HG03095 (cell line): ENCODE results near the gene GRID2IP.

Source experiments
- ATAC-seq: cut with Tn5 transposase; IDR thresholded peaks from one replicate; pipeline ENCODE4 v1.9.1; 2021; ENCODE audit warnings: moderate library complexity; ENCODE audit not compliant: unreplicated experiment

The GRID2IP gene

DNA sequence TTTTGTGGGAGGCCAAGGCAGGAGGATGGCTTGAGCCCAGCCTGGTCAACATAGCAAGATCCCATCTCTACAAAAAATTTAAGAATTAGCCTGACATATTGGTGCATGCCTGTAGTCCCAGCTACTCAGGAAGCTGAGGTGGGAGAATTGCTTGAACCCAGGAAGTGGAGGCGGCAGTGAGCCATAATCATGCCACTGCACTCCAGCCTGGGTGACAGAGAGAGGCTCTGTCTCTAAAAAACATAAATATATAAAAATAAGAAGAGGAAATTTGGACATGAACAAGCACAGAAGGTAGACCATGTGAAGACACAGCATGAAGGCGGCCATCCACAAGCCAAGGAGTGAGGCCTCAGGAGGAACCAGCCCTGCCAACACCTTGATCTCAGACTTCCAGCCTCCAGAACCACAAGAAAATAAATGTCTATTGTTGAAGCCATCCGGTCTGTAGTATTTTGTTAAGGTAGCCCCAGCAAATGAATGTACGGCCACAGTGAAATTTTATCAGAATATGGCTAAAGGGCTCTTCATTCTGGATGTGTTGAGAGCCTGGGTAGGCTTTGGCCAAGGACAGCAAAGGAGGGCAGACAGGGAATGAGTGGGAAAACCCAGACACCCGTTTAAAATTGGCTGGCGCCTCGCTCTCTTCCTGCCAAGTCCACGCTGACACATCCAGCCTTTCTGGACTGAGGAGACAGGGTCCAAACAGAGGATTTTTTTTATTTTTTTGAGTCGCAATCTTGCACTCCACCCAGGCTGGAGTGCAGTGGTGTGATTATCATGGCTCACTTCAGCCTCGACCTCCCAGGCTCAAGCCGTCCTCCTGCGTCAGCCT is 12.9 kb upstream of the GRID2IP start:
- ATAC-seq = no peak

DNA sequence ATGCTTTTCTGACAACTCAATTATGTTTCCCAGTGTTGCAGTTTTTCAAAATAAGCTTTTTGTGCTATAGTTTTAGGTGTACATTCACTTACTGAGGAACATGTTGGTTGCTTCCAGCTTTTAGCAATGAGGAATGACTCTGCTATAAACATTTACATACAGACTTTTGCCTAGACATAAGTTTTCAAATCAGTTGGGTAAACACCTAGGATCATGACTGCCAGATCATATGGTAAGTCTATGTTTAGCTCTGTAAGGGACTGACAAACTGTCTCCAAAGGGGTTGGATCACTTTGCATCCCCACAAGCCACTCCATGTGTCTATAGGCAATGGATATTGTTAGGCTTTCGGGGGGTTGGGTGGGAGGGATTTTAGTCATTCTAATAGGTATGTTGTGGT is 10.8 kb upstream of the GRID2IP start:
- no peak for ATAC-seq

DNA sequence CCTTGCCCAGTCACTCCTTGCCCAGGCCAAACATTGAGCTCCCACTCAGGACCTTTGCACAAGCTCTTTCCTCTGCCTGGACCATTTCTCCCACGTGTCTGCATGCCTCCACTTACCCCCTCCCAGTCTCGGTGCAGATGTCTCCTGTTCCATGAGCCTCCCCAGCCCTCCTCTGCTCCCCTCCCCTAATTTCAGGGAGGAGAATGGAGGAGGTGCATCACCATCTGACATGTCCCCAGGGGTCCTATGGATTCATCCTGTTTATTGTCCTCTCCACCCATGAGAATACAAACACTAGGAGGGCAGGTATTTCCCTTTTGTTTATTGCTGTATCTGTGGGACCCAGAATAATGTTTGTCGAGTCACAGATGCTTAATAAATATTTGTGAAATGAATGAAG is 8.6 kb upstream of the GRID2IP start:
- no peak for ATAC-seq

DNA sequence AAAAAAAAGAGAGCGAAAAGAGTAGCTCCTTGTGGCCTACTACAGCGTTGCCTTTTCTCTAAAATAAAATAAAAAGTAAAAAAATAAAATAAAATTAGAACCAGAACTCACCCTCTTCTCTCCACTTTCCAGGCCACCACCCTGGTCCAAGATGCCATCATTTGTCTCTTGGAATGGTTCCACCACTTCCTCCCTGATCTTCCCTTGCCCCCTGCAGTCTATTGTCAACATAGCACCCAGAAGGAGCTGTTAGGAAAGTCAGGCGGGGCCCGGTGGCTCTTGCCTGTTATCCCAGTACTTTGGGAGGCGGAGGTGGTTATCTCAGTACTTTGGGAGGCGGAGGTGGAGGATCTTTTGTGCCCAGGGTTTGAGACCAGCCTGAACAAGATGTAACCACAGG is 7.6 kb upstream of the GRID2IP start:
- no peak for ATAC-seq

DNA sequence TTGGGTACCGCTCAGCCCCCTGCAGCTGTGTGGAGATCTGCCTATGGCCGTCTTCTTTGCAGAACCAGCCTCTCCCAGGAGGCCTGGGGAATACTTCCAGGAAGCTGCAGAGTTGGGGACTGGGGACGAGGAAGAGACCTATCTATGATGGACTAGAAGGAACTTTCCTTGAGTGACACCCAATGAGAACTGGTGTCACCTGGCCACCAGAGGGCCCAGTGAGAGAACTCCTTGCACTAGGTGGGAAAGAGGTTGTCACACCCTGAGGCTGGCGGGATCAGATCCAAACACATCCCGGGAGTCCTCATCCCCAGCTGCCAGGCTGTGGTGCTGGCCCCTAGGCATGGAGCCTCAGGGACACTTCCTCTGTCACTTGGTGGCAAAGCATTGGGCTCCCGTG is 4.9 kb upstream of the GRID2IP start:
- ATAC-seq = no peak

DNA sequence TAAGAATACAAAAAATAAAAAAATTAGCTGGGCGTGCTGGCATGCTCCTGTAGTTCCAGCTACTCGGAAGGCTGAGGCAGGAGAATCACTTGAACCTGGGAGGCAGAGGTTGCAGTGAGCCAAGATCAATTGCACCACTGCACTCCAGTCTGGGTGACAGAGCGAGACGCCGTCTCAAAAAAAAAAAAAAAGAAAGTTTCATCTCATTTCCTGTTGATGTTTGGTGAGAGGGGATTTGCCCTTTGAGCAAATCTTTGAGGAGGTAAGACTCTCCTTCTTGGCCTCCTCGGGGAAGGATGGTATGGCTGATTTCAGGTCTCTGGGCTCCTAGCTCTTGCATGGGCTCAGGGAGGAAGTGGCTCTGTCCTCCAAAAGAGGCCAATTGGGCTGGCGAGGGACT is 3.6 kb upstream of the GRID2IP start:
- ATAC-seq = no peak

DNA sequence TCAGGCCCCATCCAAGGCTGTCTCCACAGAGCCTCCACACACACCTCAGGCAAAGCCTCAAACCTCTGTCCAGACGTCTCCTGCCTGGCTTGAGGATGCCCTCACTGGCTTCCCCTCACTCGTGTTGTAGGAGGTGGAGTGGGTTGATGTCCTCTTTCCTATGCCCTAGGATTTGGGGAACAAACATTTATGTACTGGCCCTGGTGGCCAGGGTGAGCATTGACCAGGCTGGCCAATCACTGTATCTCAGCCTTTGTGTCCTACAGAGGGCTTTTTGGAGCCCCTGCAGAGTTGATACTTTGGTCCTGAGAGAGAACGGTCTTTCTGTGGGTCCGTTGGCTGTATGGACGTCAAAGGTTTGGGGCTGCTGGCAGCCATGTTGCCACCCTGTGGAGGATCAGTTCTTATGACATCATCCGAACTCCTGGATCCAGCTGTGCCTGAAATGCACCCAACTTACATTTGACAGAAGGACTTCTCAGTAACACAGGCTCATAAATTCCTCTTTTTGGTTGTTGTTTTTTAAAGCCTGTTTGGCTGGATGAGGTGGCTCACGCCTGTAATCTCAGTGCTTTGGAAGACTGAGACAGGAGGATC is 2.3 kb upstream of the GRID2IP start:
- no peak for ATAC-seq

DNA sequence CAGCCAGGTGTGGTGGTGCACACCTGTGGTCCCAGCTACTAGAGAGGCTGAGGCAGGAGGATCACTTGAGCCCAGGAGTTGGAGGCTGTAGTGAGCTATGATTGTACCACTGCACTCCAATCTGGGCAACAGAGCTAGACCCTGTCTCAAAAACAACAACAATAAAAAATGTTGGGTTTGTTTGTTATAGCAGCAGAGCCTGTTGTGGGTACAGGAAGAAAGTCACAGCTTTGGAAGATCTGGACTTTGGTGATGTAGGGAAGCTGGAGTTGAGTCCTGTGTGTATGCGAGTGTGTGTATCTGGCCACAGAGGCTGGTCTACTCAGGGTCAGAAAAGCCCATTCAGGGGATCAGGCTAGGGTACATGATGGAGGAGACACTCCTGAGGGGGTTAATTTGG is 3.9 kb downstream of the GRID2IP start:
- no peak for ATAC-seq

DNA sequence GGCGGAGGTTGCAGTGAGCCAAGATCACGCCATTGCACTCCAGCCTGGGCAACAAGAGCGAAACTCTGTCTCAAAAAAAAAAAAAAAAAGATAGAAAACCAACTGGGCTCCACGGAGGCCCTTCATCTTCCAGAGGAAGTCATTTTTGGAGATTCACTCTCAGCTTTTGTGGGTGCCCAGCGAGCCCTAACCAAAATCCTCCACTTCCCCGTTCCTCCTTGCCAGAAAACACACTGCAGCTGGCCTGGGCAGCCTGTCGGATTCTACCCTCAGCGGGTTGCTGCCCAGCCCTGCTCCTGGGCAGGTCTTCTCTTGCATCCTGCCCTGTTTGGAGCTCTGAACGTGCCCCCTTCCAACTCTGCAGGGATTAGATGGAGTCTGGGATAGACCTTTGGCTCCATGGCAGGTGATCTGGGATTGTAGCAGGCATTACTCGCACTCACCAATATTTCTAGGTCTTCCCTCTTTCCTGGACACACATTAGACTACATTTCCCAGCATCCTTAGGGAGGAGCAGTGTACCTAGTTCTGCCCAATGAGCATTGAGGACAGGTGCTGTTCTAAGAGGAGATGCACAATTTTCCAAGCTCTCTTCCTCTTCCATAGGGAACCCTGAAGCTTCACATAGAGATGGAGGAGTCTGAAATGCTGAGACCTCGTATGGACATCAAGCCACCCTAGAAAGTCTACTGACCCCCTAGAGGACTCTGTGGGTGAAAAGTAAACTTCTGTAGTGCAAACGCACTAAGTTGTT is 4.6 kb downstream of the GRID2IP start:
- no peak for ATAC-seq

DNA sequence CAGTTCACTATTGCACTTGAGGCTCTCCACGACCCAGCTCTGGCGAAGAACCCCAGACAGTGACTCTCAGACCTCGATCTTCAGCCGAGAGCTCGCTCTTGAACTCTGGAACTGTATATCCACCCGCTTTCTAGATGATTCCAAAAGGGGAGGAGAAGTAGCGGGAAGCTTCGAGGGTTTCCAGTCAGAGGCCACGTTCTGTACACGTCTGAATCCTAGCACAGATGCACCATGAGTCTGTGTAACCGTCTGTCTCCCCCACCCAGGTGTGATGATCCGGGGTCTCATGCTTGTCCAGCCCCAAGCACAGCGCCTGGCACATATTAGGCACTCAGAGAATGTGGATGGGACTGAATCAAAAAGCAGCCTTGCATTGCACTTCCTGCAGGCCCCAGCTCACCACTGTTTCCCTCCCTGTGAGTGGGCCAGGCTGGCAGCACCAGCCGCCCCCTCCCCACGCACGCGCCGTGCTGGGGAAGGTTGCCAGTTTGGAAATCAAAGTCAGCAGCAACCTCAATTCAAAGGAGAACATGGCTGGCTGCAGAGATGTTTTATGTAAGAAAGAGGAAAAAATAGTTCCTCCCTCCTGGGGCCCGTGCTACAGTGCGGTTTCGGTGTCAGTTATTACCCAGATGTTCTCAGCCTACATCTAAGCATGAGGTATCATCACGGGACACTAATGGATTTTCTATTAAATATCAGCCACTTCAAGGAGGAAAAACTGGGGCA is 5.7 kb downstream of the GRID2IP start:
- ATAC-seq = no peak

DNA sequence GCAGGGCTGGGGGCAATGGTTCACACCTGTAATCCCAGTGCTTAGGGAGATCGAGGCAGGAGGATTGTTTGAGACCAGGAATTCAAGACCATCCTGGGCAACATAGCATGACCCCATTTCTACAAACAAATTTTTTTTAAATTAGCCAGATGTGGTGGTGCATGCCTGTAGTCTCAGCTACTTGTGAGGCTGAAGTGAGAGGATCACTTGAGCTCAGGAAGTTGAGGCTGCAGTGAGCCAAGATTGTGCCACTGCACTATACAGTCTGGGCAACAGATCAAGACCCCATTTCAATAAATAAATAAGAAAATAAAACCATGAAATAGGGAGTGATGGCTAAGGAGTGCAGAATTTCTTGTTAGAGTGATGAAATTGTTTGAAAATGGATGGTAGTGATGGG is 8.9 kb downstream of the GRID2IP start:
- no peak for ATAC-seq

DNA sequence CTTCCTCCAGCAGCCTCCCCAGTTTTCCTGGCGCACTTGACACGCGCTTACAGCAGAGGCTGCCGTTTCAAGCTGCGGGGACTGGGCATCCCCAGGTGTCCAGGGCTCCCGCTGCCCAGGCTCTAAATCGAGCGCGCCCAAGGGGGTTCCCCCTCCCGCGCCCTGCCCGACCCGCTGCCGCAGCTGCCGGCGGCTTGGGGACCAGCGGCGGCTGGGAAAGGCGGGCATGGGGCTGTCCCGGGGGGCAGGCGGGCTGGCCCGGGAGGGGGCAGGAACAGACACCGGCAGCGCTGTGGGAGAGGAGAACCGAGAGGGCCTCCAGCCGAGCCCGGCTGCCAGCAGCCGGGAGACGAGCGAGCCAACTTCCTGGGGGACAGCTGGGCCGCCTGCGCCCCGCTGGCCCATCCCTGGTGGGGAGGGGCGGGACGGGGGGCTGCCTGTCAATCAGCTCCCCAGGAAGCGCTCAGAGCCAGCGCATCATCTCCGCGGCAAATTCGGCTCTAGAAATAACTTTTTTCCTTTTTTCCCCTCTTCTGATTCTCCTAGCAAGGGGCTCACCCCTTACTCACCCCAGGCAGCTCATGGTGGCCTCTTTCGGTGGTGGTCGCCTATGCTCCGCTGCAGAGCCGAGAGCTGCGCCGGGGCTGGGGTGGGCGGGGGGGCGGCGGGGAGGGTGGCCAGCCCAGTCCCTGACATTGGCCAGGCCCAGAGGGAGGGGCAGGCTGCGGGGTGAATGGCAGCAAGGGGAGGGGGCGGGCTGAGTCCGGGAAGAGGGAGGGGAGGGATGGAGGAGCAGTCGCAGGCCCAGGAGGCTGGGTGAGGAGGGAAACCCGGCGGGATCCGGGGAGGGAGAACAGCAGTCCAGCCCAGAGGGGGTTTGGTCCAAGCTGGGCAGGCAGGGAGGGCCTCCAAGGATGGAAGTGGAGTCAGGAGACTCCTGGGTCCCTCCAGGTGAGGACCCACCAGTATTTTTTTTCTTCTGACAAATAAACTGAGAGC is 14.7 kb downstream of the GRID2IP start:
- no peak for ATAC-seq

DNA sequence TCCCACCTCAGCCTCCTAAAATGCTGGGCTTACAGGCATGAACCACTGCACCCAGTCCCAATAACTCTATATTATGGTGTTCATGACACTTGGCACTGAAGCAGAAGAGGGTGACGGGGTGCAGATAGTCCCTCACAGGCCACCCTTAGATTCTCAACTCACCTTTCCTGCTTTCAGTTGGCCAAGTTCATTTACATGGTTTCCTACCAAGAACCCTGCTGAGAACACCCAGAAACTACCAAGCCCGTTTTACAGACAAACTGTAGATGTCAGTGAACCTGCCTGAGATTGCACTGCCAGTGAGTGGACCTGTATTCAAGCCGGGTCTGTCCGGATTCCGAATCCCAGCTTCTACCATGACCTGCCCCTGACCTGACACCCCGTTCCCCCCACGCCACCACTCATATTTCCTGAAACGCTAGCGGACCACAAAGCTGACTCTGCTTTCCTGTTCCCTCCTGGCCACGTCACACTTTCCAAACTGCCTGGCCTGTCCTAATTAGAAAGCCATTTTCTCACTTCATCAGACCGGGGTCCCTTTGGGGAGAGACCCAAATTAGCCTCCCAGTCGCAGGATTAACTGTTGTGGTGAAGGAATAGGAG is 17.3 kb downstream of the GRID2IP start:
- no peak for ATAC-seq

DNA sequence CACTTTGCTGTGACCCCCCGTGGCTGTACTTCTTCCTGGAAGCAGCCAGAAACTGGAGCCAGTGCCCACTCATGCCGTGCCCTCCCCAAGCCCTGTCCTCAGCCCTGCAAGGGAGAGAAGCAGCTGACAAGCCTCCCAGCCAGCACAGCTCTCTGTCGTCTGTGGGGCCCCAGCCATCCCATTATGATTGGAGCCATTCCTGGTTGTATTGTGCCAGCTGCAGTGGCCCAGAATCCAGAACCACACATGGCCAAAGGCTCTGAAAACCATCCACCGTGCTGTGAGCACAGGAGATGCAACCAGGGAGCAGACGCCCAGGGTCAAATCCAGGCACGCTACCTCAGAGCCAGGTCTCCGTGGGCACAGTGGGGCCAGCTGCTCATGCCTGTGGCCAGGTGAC is 18.7 kb downstream of the GRID2IP start:
- ATAC-seq = no peak

DNA sequence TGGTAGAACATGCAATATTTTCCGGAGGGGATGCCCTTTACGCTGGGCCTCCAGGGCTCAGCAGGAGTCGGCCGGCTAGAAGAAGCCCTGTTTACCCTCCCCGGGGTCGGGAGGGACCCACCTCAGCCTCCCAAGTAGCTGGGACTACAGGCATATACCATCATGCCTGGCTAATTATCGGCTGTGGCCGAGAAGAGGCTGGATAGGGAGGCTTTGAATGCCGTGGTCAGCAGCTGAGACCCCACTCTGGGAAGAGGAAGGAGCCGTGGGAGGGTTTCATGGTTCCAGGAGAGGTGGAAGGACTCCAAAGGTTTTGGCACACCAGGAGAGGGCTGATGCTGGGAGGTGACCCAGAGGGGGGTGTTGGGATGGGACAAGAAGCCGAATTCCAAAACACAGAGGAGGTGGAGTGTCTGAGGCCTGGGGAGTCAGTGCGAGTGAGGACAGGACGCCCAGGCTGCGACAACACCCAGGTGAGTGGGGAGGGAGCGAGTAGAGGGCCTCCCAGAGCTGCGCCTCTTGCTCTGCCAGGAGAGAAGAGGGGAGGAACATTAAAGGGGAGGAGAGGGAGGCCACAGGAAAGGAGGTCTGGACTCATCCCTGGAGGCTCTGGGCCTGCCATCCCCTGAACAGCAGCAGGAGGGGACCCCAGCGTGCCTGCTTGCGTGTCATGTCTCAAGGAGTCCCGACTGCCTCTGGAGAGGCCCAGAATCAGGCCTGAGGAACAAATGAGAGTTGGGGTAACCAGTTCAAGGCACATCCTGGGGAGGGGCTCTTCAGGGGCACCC is 19.6 kb downstream of the GRID2IP start:
- ATAC-seq = no peak

DNA sequence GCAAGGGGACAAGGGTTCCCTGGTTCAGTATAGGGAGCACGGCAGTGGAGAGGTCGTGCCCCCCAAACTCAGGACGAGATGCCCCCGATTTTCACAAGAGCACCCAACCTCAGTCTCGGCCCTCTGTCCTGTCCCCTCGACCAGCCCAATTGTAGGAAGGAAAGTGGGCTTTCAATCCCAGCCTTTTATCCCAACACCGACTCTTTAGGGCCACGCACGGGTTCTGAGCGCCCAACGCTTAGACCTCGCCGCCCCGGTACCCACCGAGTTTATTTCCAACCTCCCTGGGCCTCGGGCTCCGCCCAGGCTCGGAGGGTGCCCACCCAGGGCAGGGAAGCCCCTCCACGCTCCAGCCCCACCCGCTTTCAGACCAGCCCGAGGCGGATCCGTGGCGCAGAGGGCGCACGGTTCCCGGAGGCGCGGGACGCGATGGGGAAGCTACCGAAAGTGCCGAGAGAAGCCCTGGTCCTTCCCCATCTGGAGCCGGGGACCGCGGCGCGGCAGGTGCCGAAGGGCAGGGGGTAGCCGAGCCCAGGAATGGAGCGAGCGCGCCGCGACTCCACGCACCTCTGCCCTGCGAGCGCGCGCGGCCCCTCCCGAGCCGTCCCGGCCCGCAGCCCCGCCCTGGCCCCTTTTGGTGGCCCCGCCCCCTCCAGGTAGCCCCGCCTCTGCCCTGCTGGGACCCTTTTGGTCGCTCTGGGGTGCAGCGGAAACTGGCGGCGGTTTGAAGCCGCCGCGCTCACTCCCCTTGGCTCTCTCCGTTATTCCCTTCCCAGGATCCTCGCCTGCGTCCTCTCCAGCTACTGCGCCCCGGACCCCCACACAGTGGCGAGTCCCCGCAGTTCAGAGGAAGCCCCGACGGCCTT is 20.4 kb downstream of the GRID2IP start:
- peak; percentile 57 for ATAC-seq

DNA sequence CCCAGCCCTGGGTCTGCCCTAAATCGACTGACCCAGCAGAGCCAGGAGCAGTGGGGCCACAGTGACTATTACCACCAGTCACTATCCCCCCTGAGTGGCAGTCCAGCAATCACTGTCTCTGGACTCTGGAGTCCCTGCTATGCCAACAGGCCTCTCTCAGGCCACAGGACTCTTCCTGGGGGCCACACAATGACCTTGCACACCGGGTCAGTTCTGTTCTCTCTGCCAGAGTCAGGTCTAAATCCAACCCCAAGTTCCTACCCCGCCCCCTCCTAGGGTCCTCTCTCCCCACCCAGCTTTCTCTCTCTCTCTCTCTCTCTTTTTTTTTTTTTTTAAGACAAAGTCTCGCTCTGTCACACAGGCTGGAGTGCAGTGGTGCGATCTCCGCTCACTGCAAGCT is 21.6 kb downstream of the GRID2IP start:
- ATAC-seq = no peak
